Activated naive CD4-positive, alpha-beta T cell treated with anti-CD3 and anti-CD28 coated beads for 36 hours (primary cell): ENCODE data around the gene SCRN1. TPM values are rescaled to one million over a fixed set of nuclear protein-coding genes. Genes with fewer than 3 reads are reported as not detected.
"Not testable (repeated sequence)": the region's sequence is repeated elsewhere in the genome, so short reads cannot be mapped to it uniquely, and the experiment has no call there.

ENCODE experiments used
- CTCF ChIA-PET: fragments of 350-600 bp; sonication (Branson Sonifier 250); formaldehyde crosslinking; loops from one replicate; lab custom pipeline; 2021; ENCODE audit warnings: antibody characterized with exemption; lab: Charles Lee
- DNase-seq: peaks from one replicate; pipeline ENCODE4 v3.0.0-alpha.2; 2020
- H3K27ac Mint-ChIP-seq: one replicate; pipeline ENCODE4 v1.8.0; 2021; ENCODE audit warnings: mild to moderate bottlenecking, mixed read lengths
- H3K27me3 Mint-ChIP-seq: one replicate; pipeline ENCODE4 v1.8.0; 2021; ENCODE audit warnings: low read depth, mixed read lengths
- H3K36me3 Mint-ChIP-seq: one replicate; pipeline ENCODE4 v1.8.0; 2021; ENCODE audit warnings: low read depth, mixed read lengths
- H3K4me1 Mint-ChIP-seq: one replicate; pipeline ENCODE4 v1.8.0; 2021; ENCODE audit warnings: low read depth, mixed read lengths
- H3K4me3 Mint-ChIP-seq: one replicate; pipeline ENCODE4 v1.8.0; 2021; ENCODE audit warnings: mild to moderate bottlenecking, moderate library complexity, mixed read lengths
- H3K9me3 Mint-ChIP-seq: one replicate; pipeline ENCODE4 v1.8.0; 2021; ENCODE audit warnings: mixed read lengths
- intact Hi-C: fragments of 100-400 bp; cut with micrococcal nuclease; formaldehyde crosslinking; loops from one replicate; pipeline ENCODE4 v1.15.1; 2023
- total RNA-seq, 2 experiments: library from RNA; stranded (reverse); gene quantifications; one replicate each; pipeline ENCODE4 v1.2.3, GENCODE V29; 2021

SCRN1 gene
- total RNA-seq, 2 experiments from 2014 or later: 1.6 to 2.4 TPM

- H3K27ac Mint-ChIP-seq: no peak overlapping the region
- H3K27me3 Mint-ChIP-seq: peaks cover 2% of the 10 kb centered on the region
- intact Hi-C loops: no loop called here
- H3K9me3 Mint-ChIP-seq: no peaks in the 10 kb centered on the region
- DNase-seq: no peak
- H3K4me3 Mint-ChIP-seq: no peak overlapping the region
- H3K36me3 Mint-ChIP-seq: no peaks in the 10 kb centered on the region
- no peaks in the 10 kb centered on the region for H3K4me1 Mint-ChIP-seq
- CTCF ChIA-PET: interaction anchor here (0.6 kb wide), 1 partner anchor 95 kb away, joined by 3 read pairs; no protein-coding TSS in a partner anchor
These were observed 14.0 kb downstream of the SCRN1 start for GRCh38 chr7:29975561-29975960.

GRCh38 chr7:29974286-29974685 lies 15.3 kb downstream of the SCRN1 start:
- Mint-ChIP-seq H3K4me3 (no peak overlapping the region), H3K27me3 (peaks cover 2% of the 10 kb centered on the region), H3K27ac (no peak overlapping the region), H3K9me3 (no peaks in the 10 kb centered on the region), H3K36me3 (no peaks in the 10 kb centered on the region), H3K4me1 (no peaks in the 10 kb centered on the region)
- no peak for DNase-seq
- CTCF ChIA-PET: no interaction called here
- intact Hi-C loops: no loop called here

- Mint-ChIP-seq H3K36me3 (no peaks in the 10 kb centered on the region), H3K9me3 (no peaks in the 10 kb centered on the region), H3K4me3 (no peak overlapping the region), H3K4me1 (no peaks in the 10 kb centered on the region), H3K27me3 (no peaks in the 10 kb centered on the region), H3K27ac (no peak overlapping the region)
- CTCF ChIA-PET: interaction anchor here (1.5 kb wide), 1 partner anchor 51 kb away, joined by 4 read pairs; no protein-coding TSS in a partner anchor
- DNase-seq: no peak
- intact Hi-C loops: no loop called here
These were observed 17.3 kb downstream of the SCRN1 start for GRCh38 chr7:29972315-29972669.

- DNase-seq: no peak
- Mint-ChIP-seq H3K27ac (no peak overlapping the region), H3K36me3 (no peaks in the 10 kb centered on the region), H3K27me3 (no peaks in the 10 kb centered on the region), H3K9me3 (no peaks in the 10 kb centered on the region), H3K4me1 (no peaks in the 10 kb centered on the region), H3K4me3 (no peak overlapping the region)
- intact Hi-C loops: no loop called here
- CTCF ChIA-PET: interaction anchor here (1.5 kb wide), 1 partner anchor 51 kb away, joined by 4 read pairs; no protein-coding TSS in a partner anchor
These were observed 17.9 kb downstream of the SCRN1 start for GRCh38 chr7:29971566-29972314.

- CTCF ChIA-PET: no interaction called here
- Mint-ChIP-seq H3K27ac (no peak overlapping the region), H3K36me3 (no peaks in the 10 kb centered on the region), H3K9me3 (no peaks in the 10 kb centered on the region), H3K4me1 (no peaks in the 10 kb centered on the region), H3K27me3 (no peaks in the 10 kb centered on the region), H3K4me3 (no peak overlapping the region)
- intact Hi-C loops: no loop called here
- no peak for DNase-seq
These were observed 19.4 kb downstream of the SCRN1 start for GRCh38 chr7:29970158-29970557.

- no peak overlapping the region for H3K27ac Mint-ChIP-seq
- no peak for DNase-seq
- no peaks in the 10 kb centered on the region for H3K36me3 Mint-ChIP-seq
- H3K4me1 Mint-ChIP-seq: no peaks in the 10 kb centered on the region
- intact Hi-C loops: no loop called here
- H3K27me3 Mint-ChIP-seq: no peaks in the 10 kb centered on the region
- CTCF ChIA-PET: no interaction called here
- no peak overlapping the region for H3K4me3 Mint-ChIP-seq
- H3K9me3 Mint-ChIP-seq: no peaks in the 10 kb centered on the region
These were observed 19.9 kb downstream of the SCRN1 start for GRCh38 chr7:29969738-29970137.

- CTCF ChIA-PET: interaction anchor here (1.2 to 1.3 kb wide), 2 partner anchors 12 to 15 kb away, joined by 3 read pairs; no protein-coding TSS in a partner anchor
- intact Hi-C loops: no loop called here
- Mint-ChIP-seq H3K4me3 (no peak overlapping the region), H3K4me1 (no peaks in the 10 kb centered on the region), H3K9me3 (no peaks in the 10 kb centered on the region), H3K27me3 (no peaks in the 10 kb centered on the region), H3K36me3 (no peaks in the 10 kb centered on the region), H3K27ac (no peak overlapping the region)
- no peak for DNase-seq
These were observed 20.8 kb downstream of the SCRN1 start for GRCh38 chr7:29968683-29969395.

- H3K4me3 Mint-ChIP-seq: no peak overlapping the region
- H3K36me3 Mint-ChIP-seq: no peaks in the 10 kb centered on the region
- DNase-seq: no peak
- H3K4me1 Mint-ChIP-seq: no peaks in the 10 kb centered on the region
- CTCF ChIA-PET: no interaction called here
- H3K27ac Mint-ChIP-seq: no peak overlapping the region
- intact Hi-C loops: no loop called here
- H3K27me3 Mint-ChIP-seq: no peaks in the 10 kb centered on the region
- no peaks in the 10 kb centered on the region for H3K9me3 Mint-ChIP-seq
These were observed 24.6 kb downstream of the SCRN1 start for GRCh38 chr7:29965030-29965429.

- intact Hi-C loops: no loop called here
- Mint-ChIP-seq H3K9me3 (no peaks in the 10 kb centered on the region), H3K4me1 (no peaks in the 10 kb centered on the region), H3K36me3 (no peaks in the 10 kb centered on the region), H3K27me3 (peaks cover 2% of the 10 kb centered on the region), H3K4me3 (no peak overlapping the region), H3K27ac (no peak overlapping the region)
- DNase-seq: no peak
- CTCF ChIA-PET: no interaction called here
These were observed 27.6 kb downstream of the SCRN1 start for GRCh38 chr7:29962035-29962434.

- H3K27me3 Mint-ChIP-seq, H3K36me3 Mint-ChIP-seq, H3K9me3 Mint-ChIP-seq, intact Hi-C loops, H3K4me1 Mint-ChIP-seq, DNase-seq, H3K4me3 Mint-ChIP-seq, CTCF ChIA-PET, H3K27ac Mint-ChIP-seq: not testable (repeated sequence)
These were observed 28.0 kb downstream of the SCRN1 start for GRCh38 chr7:29961611-29962010.

- intact Hi-C loops: no loop called here
- Mint-ChIP-seq H3K4me3 (no peak overlapping the region), H3K27ac (no peak overlapping the region), H3K27me3 (peaks cover 2% of the 10 kb centered on the region), H3K9me3 (no peaks in the 10 kb centered on the region), H3K36me3 (no peaks in the 10 kb centered on the region), H3K4me1 (peaks cover 10% of the 10 kb centered on the region)
- DNase-seq: no peak
- CTCF ChIA-PET: interaction anchor here (1.3 kb wide), 1 partner anchor 117 kb away, joined by 4 read pairs; no protein-coding TSS in a partner anchor
These were observed 30.8 kb downstream of the SCRN1 start for GRCh38 chr7:29958667-29959358.

GRCh38 chr7:29957521-29958310 lies 31.9 kb downstream of the SCRN1 start:
- Mint-ChIP-seq H3K4me1 (peaks cover 10% of the 10 kb centered on the region), H3K27ac (no peak overlapping the region), H3K27me3 (peaks cover 2% of the 10 kb centered on the region), H3K9me3 (no peaks in the 10 kb centered on the region), H3K36me3 (no peaks in the 10 kb centered on the region), H3K4me3 (no peak overlapping the region)
- intact Hi-C loops: no loop called here
- DNase-seq: no peak
- CTCF ChIA-PET: no interaction called here
